Ammon's horn (tissue), 1 donor: ENCODE results near the gene LRRTM4.

Experiments used
- DNase-seq: peaks from one replicate; pipeline ENCODE4 v3.0.0-alpha.2; 2016; ENCODE audit warnings: low spot score

Gene LRRTM4

DNA sequence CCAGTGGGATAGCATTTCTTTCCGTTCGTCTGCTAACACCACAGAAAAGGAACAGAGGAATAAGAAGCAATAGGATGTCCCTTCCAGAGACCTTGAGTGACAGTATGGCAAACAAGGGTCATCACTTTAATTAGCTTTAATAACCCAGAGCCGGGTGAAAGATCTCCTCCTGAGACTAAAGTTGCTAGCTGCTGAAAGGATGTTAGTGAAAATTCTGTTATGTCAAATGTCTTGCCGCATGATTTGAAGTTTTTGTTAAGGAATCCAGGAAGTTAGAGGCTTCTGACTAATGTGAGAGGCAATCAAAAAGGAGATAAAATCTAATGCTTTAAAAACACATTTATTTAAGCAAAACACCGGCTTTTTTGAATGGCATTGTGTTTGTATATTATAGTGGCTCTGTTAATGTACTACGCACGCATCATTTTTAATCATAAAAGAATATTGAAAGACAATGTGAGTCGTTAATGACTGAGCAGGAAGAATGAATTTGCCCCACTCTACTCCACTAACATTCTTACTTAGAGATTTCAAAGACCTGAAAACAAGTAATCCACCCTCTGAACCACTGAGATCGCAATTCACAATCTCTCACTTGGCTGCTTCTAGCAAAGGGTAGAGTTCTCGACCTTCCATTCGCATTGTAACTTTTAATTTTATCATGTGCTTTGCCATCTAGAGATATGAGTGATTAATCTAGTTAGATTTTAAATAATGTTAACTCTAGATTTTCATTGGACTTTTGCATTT is 536.6 kb downstream of the LRRTM4 start:
- no peak for DNase-seq

GRCh38 chr2:76984359-76984758 is 537.8 kb downstream of the LRRTM4 start:
- DNase-seq = no peak

DNA sequence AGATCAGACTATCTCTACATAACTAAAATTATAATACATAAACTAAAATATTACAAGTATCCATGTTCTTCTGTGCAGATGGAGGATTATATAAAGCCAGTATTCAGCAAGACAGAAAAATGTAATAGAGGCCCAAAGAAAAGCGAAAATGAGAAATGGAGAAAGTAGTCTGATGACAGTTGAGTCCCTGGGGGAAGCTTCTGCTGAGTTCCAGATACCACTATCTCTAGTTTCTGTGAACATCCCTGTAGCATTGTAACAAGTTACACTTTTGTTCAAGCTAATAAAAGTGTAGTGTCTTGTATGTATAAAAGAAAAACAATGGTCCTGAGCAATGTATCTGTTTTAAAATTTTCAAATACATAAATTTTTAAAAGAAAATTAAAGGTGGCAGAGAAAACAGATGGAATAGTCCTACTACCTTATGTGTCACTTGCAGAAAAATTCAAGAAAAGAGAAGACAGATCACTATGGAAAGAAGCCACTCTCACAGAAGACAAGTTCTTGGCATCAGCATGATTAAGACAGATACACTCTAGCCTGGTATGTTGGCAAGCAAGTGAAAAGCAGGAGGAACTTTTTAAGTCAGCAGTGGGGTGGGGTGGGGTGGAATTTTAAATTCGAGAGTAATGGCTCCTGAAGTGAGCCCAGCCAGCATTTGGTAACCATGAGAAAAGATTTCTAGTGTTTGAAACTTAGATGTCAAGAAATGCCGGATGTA is 541.9 kb downstream of the LRRTM4 start:
- no peak for DNase-seq

DNA sequence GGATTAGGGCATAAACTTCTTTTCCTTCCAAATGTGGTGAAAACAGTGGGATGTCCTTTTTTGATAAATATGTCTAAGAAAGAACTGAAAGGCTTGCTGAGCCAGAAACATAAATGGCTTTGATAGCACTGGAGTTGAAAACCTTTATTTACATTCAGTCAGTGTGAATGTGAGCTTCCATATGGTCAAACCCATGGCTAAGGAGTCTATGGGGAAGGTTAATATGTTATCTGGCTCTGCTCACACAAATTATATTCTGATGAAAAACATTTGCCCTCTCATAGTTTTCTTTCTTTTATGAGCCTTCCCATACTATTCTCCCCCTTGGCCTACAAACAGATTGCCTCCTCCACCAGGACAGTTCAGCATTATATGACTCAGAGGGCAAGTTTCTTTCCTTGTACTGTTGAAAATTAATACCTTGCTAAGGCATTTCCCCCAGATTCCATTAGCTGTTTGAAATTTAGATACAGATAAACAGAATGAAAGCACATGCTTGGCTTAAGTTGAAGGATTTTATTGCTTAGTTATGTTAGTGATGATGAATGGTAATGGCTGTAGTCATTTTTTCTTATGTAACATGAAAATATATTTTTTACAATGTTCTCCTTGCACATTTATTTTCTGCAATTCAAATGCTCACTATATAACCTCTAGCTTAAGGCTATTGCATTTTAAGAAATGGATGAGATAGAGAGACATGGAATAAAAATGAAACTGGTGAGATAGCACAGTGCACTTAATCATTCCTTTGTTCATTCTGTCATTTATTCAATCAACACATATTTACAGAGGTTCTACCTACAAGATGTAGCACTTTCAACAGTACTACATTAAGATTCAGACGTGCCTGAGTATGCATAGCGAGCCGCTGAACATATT is 544.1 kb downstream of the LRRTM4 start:
- DNase-seq = no peak

- DNase-seq = no peak
Observed at GRCh38 chr2:76975752-76976151, 546.4 kb downstream of the LRRTM4 start.

- no peak for DNase-seq
Observed at GRCh38 chr2:76973610-76974009, 548.6 kb downstream of the LRRTM4 start.

- no peak for DNase-seq
Observed at GRCh38 chr2:76965772-76966171, 556.4 kb downstream of the LRRTM4 start.

DNA sequence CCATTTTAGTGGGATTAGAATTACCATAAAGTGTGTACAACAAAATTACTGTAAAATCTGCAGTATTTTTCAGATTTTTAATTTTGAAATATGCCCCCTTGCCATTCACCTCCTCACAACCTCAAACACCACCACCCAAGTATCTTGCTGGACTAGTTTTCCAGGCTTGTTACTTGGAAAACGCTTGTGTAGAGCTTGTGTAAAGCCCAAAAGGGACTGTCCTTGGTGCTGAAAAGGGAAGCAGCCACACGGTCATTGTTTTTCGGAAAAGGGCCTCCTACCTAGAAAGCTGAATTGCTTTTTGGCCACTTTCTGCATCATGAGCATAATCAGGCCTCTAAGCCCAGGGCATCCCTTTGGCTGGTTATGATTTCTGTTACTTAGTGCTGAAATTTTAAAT is 563.4 kb downstream of the LRRTM4 start:
- DNase-seq = no peak

DNA sequence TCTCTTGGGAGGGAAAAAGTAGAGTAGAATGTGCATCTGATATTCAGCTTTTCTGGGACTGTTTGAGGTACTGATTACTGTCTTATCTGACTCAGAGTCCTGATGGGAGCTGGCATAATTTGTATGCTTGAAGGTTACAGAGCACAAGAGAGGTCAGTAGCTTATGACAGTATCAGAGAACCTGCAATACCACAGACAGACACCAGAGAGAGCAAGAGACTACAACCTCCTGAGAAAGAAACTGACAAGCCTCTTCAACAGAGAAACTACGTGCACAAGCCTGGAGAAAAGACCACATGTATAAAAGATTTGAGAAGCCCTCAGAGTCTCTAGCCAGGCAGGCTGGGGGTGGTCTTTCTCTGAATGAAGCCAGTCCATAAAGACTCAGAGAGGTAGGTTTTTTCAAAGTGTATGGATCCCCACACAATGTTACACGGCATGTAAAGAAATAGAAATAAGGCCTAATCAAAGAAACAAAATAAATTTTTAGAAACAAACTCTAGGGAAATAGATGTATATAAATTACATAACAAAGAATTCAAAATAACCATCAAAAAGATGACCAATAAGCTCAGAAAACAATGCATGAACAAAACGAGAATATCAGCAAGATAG is 568.3 kb downstream of the LRRTM4 start:
- DNase-seq = peak; percentile 60

DNA sequence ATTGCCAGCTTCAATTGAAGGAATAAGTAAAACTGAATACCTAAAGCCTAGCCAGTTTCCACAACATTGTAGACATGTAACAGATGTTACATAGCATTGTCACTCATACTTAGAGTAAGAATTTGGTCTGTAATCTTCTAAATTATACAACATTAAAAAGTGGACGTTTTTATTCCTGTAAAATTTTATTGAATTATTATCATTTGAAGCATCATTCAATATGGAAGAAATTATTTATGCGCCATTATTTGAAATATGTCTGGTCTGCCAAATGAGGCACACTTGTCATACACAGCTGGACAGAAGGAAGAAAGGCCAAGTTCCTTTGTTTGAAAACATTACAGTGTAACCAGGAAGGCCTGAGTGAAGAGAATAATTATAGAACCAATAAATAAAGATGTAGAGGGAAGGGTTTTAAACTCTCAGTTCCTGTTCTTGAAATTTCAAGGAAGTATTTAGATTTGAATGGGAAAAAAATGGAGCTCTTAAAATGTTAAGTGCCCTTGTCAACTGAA is 575.5 kb downstream of the LRRTM4 start:
- no peak for DNase-seq

DNA sequence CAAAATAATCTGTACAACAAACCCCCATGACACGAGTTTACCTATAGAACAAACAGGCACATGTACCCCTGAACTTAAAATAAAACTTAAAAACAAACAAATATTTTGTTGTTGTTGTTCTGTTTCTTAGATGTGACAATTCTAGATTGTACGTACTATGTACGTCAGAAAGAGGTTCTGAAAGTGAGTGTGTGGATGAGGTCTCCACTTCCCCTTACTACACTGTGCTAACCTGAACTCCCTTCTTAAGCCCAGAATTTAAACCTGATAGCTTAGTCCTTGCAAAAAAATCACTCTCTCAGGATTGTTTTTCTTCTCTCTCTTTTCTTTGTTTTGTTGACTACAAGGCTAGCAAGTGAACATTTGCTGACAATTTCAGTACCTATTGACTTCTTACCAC is 581.6 kb downstream of the LRRTM4 start:
- DNase-seq = no peak

DNA sequence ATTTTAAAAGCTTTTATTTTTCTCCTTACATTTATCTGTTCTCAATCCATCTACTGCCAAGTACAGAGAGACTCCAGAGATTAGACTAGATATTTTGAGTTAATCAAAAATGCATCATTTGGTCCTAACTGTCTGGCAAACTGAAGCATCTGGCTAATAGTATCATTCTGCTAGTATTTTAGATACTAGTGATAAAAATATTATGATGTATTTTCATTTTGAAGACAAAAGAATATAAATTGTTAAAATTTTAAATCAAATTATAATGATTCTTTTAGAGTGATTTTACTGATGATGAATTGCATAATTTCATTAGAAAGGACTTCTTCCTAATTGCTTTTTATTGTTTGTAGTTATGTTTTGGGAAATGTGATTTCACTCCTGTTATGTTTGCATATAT is 584.0 kb downstream of the LRRTM4 start:
- no peak for DNase-seq

GRCh38 chr2:76932550-76932949 is 589.6 kb downstream of the LRRTM4 start:
- DNase-seq = no peak

DNA sequence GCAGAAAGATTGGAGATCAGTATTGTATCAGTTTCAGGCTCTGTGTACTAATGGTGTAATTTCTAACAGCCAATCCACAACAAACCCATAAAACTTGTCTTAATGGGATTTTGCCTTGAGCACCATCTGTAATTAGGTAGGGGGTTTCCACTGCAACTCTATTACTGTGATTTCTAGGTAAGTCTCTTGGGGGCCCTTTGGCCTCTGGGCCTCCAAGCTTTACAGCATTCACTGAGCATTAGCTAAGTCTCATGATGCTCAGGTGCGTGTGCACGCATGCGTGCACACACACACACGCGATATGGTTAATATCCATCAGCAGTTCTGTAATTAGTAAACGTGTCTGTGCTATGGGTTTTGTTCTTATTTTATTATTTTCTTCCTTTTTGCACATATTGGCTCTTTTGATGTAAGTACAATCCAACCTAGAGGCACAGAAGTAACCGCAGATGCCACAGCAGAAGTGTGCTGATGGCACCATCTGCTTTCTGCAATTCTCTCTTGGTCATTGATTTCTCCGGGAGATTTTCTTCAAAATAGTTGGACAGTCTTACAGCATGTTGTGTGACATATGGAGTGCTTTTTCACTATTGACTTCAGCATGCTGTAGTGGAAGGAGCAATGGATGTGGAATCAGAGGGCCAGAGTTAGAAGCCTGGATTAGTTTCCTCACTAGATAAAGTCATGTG is 592.0 kb downstream of the LRRTM4 start:
- peak; percentile 4 for DNase-seq

- no peak for DNase-seq
Observed at GRCh38 chr2:76928026-76928425, 594.1 kb downstream of the LRRTM4 start.

- no peak for DNase-seq
Observed at GRCh38 chr2:76921006-76921405, 601.2 kb downstream of the LRRTM4 start.

DNA sequence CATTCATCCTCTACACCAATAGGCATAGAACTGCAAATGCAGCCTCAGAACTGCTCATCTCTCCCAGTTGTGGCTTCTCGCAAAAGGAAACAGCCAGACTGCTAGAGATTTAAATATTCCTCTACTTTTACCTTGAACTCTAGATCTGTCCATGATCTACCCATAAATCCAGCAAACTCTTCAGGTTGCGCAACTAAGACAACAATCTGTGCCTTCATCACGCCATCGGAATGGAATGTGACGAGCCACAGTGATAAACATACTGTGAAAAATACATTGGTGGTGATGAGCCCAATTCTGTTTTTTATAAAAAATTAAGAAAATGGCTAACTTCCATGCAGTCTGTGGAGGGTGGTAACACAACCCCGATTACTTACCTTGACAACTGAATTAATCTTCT is 626.7 kb downstream of the LRRTM4 start:
- DNase-seq = no peak

DNA sequence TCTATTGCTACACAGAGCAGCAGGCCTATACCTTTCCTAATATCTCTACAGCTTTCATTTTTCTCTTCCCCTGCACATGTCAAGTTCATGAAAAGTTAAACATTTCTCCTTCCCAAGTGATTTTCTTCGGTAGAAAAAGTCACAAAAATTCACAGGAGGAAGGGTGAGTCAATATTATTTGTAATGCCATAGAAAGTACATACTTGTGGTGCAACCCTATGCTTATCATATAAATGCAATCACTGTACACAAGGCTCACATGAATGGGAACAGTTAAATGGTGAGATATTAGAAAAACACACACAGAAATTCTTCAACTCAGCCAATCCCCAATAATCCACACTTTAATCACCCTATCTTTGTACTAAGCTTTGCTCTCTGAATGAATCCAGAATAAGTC is 651.6 kb downstream of the LRRTM4 start:
- DNase-seq = no peak

DNA sequence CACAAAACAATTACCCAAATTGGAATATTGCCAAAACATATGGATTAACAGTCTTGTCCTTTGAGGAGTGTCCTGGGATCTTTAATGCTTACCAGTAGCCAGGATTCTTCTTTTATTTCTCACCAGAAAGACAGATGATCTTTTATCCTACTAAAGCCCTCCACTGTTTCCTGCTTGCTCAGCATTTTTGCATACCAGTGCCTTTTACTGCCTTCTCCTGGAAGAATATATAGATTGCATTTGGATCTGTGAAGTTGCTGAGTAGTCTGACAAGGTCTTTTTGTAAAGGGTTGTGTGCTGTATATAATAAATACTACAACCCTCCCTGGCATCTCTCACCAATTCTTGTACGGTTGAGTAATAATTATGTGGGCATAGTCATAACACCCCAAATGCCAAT is 652.2 kb downstream of the LRRTM4 start:
- no peak for DNase-seq

GRCh38 chr2:76867854-76868253 is 654.3 kb downstream of the LRRTM4 start:
- DNase-seq = no peak

GRCh38 chr2:76866464-76866863 is 655.7 kb downstream of the LRRTM4 start:
- no peak for DNase-seq
